Omental fat pad (tissue), 4 donors: ENCODE results near the gene BCL11B. TPM values are rescaled to one million over a fixed set of nuclear protein-coding genes. Genes with fewer than 3 reads are reported as not detected.
"Not testable (repeated sequence)": the region's sequence is repeated elsewhere in the genome, so short reads cannot be mapped to it uniquely, and the experiment has no call there.

Experiments used
- ATAC-seq: fragments of 150-250 bp; one replicate; pipeline ENCODE4 v1.9.1; 2016; ENCODE audit warnings: mild to moderate bottlenecking, moderate library complexity; ENCODE audit not compliant: low FRiP score
- DNase-seq: peaks from one replicate; pipeline ENCODE4 v3.0.0-alpha.2; 2019; ENCODE audit warnings: low spot score
- total RNA-seq, 4 donors: library from RNA; depleted of rRNA; stranded (reverse); fragments of >200 nt; gene quantifications; one replicate each; pipeline ENCODE4 v1.1.0, GENCODE V29; 2016
- TF ChIP-seq, protein P1 (sequence below), 3 donors: fragments of 450-650 bp; IDR thresholded peaks; one replicate each; pipeline ENCODE4 v1.5.1; 2016 to 2017; ENCODE audit warnings: antibody characterized with exemption in 3 of 3, mild to moderate bottlenecking in 3 of 3, moderate library complexity in 2 of 3

BCL11B gene
- total RNA-seq, 4 donors from 2014 or later, result 0.56 to 2.0 (median 0.77) TPM

DNA sequence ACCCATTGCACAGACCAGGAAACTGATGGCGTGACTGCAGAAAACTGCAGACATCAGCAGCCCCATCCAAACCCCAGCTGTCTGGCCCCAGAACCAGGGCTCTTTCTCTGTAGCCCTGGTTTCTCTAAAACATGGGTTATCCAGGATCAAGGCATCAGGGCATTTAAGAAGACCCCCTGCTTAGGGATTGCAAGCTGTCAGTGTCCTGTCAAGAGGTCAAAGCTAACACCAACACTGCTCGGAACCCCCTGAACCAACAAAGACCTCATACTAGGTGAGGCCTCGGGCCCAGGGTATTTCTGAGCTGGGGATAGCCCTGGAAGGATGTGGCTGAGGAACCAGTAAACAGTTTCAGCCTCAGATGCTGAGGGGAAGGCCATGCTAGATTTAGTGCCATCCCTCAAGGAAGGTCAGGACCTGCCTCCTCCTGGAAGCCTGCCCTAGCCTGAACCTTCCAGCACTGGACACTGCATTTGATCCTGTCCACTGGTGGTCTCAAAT, 39.2 kb downstream of the BCL11B start:
- DNase-seq, result no peak
- TF ChIP-seq, protein P1, sequence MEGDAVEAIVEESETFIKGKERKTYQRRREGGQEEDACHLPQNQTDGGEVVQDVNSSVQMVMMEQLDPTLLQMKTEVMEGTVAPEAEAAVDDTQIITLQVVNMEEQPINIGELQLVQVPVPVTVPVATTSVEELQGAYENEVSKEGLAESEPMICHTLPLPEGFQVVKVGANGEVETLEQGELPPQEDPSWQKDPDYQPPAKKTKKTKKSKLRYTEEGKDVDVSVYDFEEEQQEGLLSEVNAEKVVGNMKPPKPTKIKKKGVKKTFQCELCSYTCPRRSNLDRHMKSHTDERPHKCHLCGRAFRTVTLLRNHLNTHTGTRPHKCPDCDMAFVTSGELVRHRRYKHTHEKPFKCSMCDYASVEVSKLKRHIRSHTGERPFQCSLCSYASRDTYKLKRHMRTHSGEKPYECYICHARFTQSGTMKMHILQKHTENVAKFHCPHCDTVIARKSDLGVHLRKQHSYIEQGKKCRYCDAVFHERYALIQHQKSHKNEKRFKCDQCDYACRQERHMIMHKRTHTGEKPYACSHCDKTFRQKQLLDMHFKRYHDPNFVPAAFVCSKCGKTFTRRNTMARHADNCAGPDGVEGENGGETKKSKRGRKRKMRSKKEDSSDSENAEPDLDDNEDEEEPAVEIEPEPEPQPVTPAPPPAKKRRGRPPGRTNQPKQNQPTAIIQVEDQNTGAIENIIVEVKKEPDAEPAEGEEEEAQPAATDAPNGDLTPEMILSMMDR (IDR thresholded peaks at IDR 0.05), result no peak
- no peak for ATAC-seq

DNA sequence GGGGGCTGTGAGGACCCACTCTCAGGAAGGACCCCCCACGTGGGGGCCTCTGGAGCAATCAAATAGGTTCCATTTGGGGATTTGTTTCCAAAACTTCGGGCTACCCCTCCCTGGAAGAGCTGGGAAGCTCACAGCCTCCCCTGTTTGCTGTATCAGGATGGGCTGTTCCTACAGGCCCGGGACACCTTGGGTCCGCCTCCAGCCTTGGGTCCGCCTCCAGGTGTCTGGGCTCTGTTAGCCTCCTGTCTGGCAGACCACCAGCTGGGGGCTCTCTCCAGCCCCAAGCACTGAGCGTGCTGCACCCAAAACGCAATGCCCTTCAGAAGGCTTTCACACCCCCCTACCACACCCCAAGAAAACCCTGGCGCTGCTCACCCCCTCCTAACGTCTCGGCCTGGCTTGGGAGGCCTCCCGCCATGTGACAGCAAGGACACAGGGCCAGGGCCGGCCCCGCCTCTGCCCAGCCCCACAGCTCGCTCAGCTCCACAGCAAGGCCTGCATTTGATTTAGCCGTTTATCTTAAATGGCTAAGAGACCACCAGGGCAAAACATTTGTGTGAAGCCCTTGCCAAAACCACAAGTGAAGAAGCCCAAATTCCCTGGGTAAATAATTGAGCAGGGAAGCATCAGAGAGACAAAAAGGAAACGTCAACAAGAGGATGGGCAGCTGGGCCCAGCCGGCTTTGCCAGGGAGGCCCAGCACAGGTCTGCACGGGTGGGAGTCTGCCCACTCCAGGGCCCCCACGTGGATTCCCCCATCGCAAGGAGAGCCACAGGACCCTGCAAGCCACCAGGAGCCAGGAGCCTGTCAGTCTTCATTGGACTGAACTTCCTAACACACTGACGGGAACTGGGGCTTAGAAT, 39.9 kb downstream of the BCL11B start:
- DNase-seq, result no peak
- no peak for ATAC-seq
- TF ChIP-seq, protein P1 (IDR thresholded peaks at IDR 0.05), result no peak

DNA sequence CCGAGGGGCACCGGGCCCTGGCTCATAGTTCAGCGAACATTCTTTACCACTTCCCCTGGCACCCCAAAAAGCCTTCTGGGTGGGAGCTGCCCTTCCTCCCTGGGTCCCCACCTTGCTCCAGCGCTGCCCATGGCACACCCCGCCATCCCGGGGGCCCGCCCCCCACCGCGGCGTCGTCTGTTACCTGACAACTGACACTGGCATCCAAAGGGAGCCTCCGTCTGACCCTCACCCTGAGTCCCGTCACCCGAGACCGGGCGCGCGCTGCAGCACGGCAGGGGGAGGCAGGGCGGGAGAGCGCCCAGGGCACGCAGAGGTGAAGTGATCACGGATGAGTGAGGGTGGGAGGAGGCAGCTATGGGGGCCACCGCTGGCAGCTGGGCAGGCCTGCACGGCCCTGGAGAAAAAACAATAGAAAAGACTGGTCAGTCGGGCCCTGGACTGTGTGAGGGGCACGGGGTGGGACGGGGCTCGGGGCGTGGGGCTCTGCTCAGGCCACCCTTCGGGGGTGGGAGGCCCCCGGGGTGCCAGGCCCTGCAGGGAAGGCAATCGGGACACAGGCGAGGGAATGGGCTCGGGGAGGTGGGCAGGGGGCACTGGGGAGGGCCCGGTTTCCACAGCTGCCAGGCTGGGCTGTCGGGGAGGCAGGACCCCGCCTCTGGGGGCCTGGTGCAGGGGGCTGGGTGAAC, 40.7 kb downstream of the BCL11B start:
- DNase-seq (no peak), ATAC-seq (no peak)
- TF ChIP-seq, protein P1 (IDR thresholded peaks at IDR 0.05), result no peak

DNA sequence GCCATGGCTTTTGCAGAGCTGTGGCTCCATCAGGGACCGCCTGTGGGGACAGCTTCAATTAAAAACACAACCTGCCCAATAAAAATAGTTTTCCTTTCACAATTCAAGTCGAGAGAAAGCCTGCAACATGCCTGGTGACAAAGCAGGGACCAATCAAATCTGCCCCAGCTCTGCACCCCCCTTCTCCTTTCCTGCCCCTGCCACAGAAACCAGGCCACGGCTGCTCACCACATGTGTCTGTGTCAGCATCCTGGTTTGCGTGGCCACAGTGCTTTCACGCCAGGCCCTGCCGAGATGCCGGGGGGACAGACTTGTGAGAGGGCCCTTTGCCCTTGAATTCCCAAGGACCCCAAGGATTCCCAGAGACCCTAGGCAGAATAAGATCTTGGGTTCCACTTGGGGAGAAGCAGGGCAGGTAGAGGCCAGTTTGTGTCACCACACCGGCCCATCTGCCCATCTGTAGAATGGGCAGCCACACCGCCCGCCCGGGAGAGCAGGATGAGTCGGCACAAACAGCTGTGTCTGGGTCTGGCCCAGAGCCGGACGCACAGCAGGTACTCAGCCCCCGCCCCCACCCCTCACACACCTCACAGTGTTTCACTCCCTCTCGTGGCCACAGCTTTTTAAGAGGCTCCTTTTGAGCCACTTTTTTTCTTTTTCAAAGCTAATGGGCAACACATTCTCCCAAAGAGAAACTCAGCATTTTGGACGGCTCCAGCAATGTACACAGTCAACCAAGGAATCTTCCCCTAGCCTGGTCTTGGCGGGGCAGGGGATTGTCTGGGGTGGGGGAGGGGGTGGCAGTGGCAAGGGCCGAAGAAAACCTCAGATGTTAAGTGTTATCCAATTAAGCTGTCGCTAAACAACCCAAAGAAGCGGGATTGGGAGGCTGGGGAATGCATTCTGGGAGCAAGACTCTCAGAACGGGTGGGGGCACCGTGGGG, 41.5 kb downstream of the BCL11B start:
- ATAC-seq (no peak), DNase-seq (no peak)
- TF ChIP-seq, protein P1 (IDR thresholded peaks at IDR 0.05), result no peak

DNA sequence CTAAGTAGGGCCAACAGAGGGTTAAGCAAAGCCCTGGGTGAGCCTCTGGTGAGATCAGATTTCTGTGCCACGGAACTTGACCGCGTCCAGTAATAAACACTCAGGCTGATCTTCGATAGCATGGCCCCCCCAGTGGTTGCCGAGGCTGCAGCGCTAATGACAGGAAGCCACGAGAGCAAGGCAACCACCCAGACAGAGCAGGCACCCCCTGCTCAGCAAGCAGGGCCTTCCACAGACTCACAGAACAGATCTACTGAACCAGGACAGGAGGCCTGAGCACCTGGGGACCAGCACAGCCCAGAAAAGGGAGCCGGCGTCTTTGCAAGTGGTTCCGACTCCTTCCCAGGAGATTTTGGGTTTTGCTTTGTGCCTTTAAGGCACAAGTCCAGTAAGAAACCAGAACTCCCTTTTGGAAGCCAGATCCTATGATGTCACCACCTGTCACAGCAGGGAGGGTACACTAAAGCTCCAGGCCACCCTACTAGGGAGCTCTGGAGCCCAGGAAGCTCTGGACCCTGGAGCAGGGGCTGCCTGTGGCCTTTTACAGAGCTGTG, 42.3 kb downstream of the BCL11B start:
- TF ChIP-seq, protein P1 (IDR thresholded peaks at IDR 0.05), result no peak
- ATAC-seq, result no peak
- DNase-seq, result no peak

DNA sequence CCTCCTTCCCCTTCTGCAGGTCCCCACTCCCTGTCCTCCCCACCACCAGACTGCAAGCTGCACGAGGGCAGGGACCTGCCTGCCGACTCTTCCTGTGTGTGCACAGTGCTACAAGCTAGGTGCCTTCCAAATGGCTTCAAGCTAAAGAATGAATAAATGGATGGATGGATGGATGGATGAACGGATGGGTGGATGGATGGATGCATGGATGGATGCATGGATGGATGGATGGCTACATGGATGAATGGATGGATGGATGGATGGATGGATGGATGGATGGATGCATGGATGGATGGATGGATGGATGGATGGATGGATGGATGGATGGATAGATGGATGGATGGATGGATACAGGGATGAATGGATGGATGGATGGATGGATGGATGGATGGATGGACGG, 43.2 kb downstream of the BCL11B start:
- DNase-seq, ATAC-seq: not testable (repeated sequence)
